NT2/D1 (cell line): ENCODE measurements around the gene SRSF4.

Source experiments
- YY1 ChIP-seq: IDR thresholded peaks from 2 replicates; pipeline ENCODE4 v1.6.1; 2011; ENCODE audit not compliant: insufficient read length, insufficient read depth
- ZNF274 ChIP-seq: IDR thresholded peaks from 2 replicates; pipeline ENCODE4 v1.6.1; 2011; ENCODE audit warnings: mild to moderate bottlenecking, low read depth, low read length

- TF ChIP-seq YY1: no peak
- TF ChIP-seq ZNF274: no peak
These were observed 43.7 kb upstream of the SRSF4 start for GRCh38 chr1:29225361-29225760.
